ENCODE measurements around the gene SYT6. TPM values are rescaled to one million over a fixed set of nuclear protein-coding genes. Genes with fewer than 3 reads are reported as not detected.

Gene SYT6
- total RNA-seq, 2 experiments from 2014 or later: not detected

DNA sequence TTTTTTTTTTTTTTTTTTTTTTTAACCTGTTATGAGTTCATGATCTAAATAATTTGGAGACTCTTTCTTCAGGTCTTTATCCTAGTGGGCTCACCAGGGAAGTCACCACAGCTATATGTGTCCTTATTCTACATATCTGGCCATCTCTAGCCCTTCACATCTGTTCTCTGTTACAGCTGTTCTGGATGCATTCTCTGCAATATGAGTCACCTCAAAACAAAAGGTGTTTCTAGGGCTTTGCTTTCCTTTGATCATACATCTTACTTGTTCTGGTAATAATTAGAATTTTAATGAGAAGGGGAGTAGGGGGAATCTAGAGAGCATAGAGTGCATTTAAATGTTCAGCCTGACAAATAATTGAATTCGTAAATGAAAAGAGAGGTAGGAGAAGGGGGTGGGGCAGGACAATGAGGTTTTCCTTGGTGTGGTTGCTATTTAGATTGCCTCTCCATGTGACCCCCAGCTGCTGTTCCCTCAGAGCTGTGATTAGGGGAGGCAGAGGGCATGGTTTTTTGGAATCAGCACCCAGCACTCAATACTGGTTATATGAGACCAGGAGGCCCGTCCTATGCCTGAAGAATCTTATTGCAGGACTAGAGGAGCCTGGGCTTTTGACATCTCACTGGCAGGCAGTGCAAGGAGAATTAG lies 8.0 kb downstream of the SYT6 start:
- ChIA-PET POLR2A (no interaction called here), CTCF (no interaction called here)
- no peak overlapping the region for H3K4me3 Mint-ChIP-seq
- DNase-seq: no peak
- no peaks in the 10 kb centered on the region for H3K36me3 Mint-ChIP-seq (ENCODE audit: low read depth)
- peaks cover 27% of the 10 kb centered on the region for H3K27me3 Mint-ChIP-seq
- H3K27ac Mint-ChIP-seq: no peak overlapping the region
- H3K9me3 Mint-ChIP-seq: no peaks in the 10 kb centered on the region
- peaks cover 1% of the 10 kb centered on the region for H3K4me1 Mint-ChIP-seq

DNA sequence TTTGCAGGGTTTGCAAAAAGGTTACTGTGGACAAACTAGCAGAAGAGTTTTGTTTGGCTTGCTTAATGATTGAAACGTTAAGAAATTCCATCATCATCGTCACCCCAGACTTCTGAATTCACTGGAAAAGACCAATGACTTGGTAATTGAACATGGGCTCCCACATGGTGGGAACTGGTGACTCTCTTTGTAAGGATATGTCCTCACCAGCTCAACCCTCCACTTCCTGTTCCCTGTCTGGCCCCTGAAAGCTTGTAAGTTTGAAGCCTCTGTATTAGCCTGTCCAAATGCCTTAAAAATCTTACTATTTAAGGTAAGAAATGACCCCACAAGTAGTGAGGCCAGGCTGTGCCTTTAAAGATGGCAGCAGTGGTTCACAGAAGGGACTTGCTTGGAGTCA lies 9.7 kb downstream of the SYT6 start:
- no peak overlapping the region for H3K27ac Mint-ChIP-seq
- H3K4me1 Mint-ChIP-seq: no peaks in the 10 kb centered on the region
- no peak overlapping the region for H3K4me3 Mint-ChIP-seq
- ChIA-PET CTCF (no interaction called here), POLR2A (no interaction called here)
- DNase-seq: no peak
- H3K27me3 Mint-ChIP-seq: peaks cover 14% of the 10 kb centered on the region
- no peaks in the 10 kb centered on the region for H3K9me3 Mint-ChIP-seq
- no peaks in the 10 kb centered on the region for H3K36me3 Mint-ChIP-seq (ENCODE audit: low read depth)

DNA sequence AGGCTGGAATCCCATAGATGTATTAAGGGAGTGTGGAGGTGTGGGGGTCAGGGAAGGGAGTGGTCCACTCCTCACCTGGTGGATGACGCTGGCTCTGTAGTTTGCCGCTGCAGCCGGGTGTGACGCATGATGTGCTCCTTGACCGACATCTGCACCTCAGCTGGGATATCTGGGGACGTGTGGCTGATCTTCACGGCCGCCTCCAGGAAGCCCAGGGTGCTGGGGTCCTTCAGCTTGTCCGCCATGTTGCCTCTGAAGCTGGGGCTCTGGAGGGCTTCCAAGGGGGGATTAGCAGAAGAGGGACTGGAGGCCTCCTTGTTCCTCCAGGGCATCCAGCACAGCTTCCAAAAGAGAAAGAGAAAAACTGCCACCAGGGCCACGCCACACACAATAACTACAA lies 14.1 kb downstream of the SYT6 start:
- Mint-ChIP-seq H3K27me3 (peaks cover 6% of the 10 kb centered on the region), H3K4me3 (no peak overlapping the region), H3K9me3 (no peaks in the 10 kb centered on the region), H3K36me3 (ENCODE audit: low read depth) (no peaks in the 10 kb centered on the region), H3K27ac (no peak overlapping the region), H3K4me1 (no peaks in the 10 kb centered on the region)
- DNase-seq: no peak
- CTCF ChIA-PET: no interaction called here
- POLR2A ChIA-PET: no interaction called here

DNA sequence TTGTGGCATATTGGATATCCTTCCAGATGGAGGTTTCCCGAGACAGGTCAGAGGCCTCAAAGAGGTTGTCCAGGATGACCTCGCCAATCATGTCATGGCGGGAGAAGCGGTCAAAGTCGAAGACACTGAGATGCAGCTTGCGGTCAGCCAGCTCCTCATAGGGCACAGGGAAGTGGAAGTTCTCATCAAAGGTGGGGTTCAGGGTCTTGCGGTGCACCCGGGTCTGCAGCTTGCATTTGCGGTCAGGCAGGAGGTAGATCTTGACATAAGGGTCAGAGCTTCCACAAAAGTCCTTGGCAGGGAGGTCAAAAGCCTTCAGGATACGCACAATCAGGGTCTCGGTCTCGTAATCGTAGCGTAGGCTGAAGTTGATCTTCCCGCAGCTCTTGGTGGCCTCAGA lies 16.2 kb downstream of the SYT6 start:
- Mint-ChIP-seq H3K36me3 (ENCODE audit: low read depth) (no peaks in the 10 kb centered on the region), H3K9me3 (no peaks in the 10 kb centered on the region), H3K4me3 (no peak overlapping the region), H3K27me3 (peaks cover 10% of the 10 kb centered on the region), H3K4me1 (no peaks in the 10 kb centered on the region), H3K27ac (no peak overlapping the region)
- ChIA-PET CTCF (no interaction called here), POLR2A (no interaction called here)
- DNase-seq: no peak

DNA sequence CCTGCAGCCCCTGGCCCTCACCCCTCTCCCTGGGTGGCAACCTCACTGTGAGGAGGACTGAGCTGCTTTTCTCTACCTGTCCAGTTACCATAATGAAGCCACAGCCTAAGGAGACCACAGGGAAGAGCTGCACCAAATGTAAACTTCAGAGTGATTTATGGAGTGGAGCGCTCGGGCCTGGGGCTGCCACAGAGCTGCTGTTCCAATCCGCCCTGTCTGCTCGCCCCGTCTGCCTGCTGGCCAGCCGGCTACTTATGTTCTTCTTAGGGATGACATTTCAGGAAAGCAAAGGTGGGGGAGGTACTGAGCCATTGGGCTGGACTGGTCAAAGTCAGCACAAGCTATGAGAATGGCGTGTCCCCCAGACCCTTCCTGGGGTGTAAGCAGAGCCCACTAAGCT lies 17.9 kb downstream of the SYT6 start:
- no peak overlapping the region for H3K4me3 Mint-ChIP-seq

DNA sequence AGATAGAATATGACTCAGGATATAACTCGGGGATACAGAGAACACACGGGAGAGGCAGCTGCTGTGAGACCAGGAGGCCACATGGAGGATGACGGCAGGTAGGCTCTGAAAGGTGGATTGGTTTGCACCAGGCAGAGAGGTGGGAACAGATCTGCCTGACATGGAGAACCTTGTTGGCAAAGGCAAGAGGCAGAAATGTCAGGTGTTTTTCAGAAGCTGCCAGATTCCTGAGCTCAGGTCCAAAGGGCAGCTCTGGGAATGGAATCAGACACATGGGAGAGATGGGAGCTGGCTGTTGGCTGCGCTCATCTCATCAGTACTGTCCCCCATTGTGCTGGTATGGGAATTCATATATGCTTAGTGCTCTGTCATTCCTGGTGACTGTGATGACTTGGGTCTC lies 19.2 kb downstream of the SYT6 start:
- CTCF ChIA-PET: no interaction called here
- no peak overlapping the region for H3K27ac Mint-ChIP-seq
- no peaks in the 10 kb centered on the region for H3K36me3 Mint-ChIP-seq (ENCODE audit: low read depth)

More for the DNA sequence above, 17.9 kb downstream of the SYT6 start:
- Mint-ChIP-seq H3K4me1 (no peaks in the 10 kb centered on the region), H3K27me3 (peaks cover 10% of the 10 kb centered on the region), H3K9me3 (no peaks in the 10 kb centered on the region), H3K36me3 (ENCODE audit: low read depth) (no peaks in the 10 kb centered on the region), H3K27ac (no peak overlapping the region)
- CTCF ChIA-PET: interaction anchor here (0.6 kb wide), 1 partner anchor 56 kb away, joined by 4 read pairs; no protein-coding TSS in a partner anchor
- POLR2A ChIA-PET: no interaction called here
- DNase-seq: no peak

DNA sequence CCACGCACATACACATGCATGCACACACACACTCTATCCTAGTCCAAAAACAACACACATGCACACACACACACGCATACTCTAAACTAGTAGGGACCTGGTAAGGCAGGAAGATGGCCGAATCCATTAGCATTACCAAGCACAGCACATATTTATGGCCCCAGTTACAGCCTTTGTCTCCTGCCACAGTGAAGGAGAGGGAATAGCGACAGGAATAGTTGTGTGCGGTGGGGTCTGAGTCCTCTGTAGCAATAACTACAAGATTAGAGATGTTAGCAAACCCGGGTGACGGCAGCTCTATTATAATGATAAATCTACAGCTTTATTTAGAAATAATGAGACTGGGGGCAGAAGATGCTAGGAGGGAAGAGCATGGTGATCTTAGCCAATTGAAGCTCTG lies 20.5 kb downstream of the SYT6 start:
- ChIA-PET POLR2A (no interaction called here), CTCF (no interaction called here)
- no peak overlapping the region for H3K27ac Mint-ChIP-seq
- DNase-seq: no peak
- no peak overlapping the region for H3K4me3 Mint-ChIP-seq
- peaks cover 18% of the 10 kb centered on the region for H3K27me3 Mint-ChIP-seq
- H3K9me3 Mint-ChIP-seq: no peaks in the 10 kb centered on the region
- H3K4me1 Mint-ChIP-seq: peaks cover 3% of the 10 kb centered on the region
- no peaks in the 10 kb centered on the region for H3K36me3 Mint-ChIP-seq (ENCODE audit: low read depth)

More for the DNA sequence above, 19.2 kb downstream of the SYT6 start:
- no peak for DNase-seq
- POLR2A ChIA-PET: no interaction called here
- Mint-ChIP-seq H3K27me3 (peaks cover 16% of the 10 kb centered on the region), H3K4me3 (no peak overlapping the region), H3K4me1 (no peaks in the 10 kb centered on the region), H3K9me3 (no peaks in the 10 kb centered on the region)

DNA sequence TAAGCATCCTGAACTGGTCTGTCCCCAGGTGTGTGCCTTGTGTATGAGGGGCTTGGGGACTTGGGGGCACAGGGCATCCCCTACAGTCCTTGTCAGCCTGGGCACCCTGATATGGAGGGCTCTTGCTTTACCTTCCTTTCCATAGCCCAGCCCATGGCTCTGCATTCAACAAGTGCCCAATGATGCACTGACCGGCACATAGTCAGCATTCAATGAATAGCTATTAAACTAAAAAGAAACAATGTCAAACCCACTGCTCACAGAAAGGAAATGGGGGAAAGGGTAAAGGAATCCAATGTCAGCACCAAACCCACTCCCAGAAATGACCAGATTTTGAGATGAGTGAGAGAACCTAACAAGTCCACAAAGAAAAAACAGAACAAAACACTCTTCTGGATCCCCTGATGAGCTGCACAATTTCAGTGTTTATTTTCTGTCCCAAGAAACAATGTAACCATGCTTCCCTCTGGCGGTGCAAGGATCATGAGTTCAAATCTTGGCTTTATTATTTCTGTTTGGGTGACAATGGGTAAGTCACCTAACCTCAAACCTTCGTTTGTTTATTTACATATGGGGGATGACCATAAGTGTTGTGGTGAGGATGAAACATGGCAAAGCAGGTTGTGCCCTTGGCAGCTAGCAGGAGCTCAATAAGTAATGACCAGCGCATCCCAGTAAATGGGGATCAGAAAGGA lies 22.0 kb downstream of the SYT6 start:
- H3K9me3 Mint-ChIP-seq: no peaks in the 10 kb centered on the region
- H3K4me1 Mint-ChIP-seq: peaks cover 3% of the 10 kb centered on the region
- peaks cover 18% of the 10 kb centered on the region for H3K27me3 Mint-ChIP-seq
- CTCF ChIA-PET: no interaction called here
- no peak for DNase-seq
- POLR2A ChIA-PET: no interaction called here
- no peaks in the 10 kb centered on the region for H3K36me3 Mint-ChIP-seq (ENCODE audit: low read depth)
- no peak overlapping the region for H3K4me3 Mint-ChIP-seq
- no peak overlapping the region for H3K27ac Mint-ChIP-seq

DNA sequence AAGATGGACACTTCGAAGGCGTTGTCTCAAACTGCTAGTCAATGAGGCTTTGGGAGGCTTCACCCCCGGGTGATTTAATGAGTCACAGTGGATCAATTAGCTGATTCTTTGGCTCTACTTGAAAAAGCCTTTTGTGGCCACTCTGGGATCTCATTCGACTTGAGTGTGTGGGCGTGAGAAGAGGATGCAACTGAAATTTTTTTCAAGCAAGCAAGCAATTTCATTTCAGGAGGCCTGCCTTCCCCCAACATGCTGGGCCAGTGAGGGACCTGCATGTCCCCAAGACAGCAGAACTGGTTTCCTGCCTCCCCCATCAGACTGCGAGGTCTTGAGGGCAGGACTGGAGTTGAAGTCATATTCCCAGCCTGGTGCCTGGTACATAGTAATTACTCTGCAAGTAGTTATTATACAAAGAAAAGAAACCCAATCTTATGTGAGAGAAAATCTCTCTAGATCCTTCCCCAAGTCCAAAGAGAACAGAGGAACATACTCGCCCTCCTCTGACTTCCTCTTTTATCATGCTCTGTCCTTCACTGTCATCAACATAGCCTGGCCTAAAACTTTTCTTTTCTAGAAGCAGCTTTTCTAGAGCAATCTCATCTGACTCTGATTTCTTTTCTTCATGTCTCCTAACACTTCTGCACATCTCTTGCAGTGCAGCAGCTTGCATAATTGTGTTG lies 22.7 kb downstream of the SYT6 start:
- ChIA-PET CTCF (no interaction called here), POLR2A (no interaction called here)
- Mint-ChIP-seq H3K9me3 (no peaks in the 10 kb centered on the region), H3K27ac (no peak overlapping the region), H3K4me1 (peaks cover 3% of the 10 kb centered on the region), H3K27me3 (peaks cover 22% of the 10 kb centered on the region), H3K36me3 (ENCODE audit: low read depth) (no peaks in the 10 kb centered on the region), H3K4me3 (no peak overlapping the region)
- no peak for DNase-seq

DNA sequence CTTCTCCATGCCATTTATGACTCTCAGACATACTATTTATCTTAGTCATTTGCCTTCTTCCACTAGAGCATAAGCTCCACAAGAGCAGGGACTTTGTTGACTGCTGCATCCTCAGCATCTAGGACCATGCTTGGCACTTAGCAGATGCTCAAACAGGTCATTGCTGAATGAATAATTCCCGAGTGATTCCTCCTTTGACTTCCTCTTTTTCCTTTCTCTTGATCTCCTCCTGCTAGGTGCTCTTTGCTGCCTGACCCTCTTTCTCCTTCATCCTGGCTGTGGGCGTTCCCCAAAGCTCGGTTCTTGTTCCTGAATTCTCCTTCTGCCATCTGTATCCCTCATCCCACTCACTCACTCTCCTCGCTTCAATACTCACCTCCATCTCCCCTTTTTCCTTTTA lies 23.5 kb downstream of the SYT6 start:
- DNase-seq: no peak
- H3K27me3 Mint-ChIP-seq: peaks cover 22% of the 10 kb centered on the region
- H3K36me3 Mint-ChIP-seq (ENCODE audit: low read depth): no peaks in the 10 kb centered on the region
- POLR2A ChIA-PET: no interaction called here
- H3K4me1 Mint-ChIP-seq: peaks cover 3% of the 10 kb centered on the region
- no peaks in the 10 kb centered on the region for H3K9me3 Mint-ChIP-seq
- H3K4me3 Mint-ChIP-seq: no peak overlapping the region
- no peak overlapping the region for H3K27ac Mint-ChIP-seq
- CTCF ChIA-PET: no interaction called here

DNA sequence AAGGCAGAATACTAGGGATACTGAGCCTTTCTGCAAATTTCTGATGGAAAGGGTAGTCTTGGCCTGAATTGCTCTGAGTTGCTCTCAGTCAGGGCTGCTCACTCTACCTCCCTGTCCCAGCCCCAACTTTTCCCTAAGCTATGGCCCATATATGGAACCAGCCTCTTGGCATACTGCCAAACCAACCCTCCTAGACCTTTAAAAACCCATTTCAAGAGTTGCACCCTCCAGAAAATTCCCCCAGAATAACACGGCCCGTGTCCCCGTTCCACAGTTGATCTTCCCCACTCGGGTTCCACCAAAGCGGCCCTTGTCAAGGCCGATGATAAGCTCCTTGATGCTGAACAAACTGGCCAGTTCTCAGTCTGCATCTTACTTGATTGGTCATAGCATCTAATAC lies 25.4 kb downstream of the SYT6 start:
- Mint-ChIP-seq H3K27me3 (peaks cover 20% of the 10 kb centered on the region), H3K9me3 (no peaks in the 10 kb centered on the region), H3K36me3 (ENCODE audit: low read depth) (no peaks in the 10 kb centered on the region), H3K4me3 (no peak overlapping the region), H3K4me1 (peaks cover 3% of the 10 kb centered on the region), H3K27ac (no peak overlapping the region)
- CTCF ChIA-PET: no interaction called here
- POLR2A ChIA-PET: no interaction called here
- no peak for DNase-seq

DNA sequence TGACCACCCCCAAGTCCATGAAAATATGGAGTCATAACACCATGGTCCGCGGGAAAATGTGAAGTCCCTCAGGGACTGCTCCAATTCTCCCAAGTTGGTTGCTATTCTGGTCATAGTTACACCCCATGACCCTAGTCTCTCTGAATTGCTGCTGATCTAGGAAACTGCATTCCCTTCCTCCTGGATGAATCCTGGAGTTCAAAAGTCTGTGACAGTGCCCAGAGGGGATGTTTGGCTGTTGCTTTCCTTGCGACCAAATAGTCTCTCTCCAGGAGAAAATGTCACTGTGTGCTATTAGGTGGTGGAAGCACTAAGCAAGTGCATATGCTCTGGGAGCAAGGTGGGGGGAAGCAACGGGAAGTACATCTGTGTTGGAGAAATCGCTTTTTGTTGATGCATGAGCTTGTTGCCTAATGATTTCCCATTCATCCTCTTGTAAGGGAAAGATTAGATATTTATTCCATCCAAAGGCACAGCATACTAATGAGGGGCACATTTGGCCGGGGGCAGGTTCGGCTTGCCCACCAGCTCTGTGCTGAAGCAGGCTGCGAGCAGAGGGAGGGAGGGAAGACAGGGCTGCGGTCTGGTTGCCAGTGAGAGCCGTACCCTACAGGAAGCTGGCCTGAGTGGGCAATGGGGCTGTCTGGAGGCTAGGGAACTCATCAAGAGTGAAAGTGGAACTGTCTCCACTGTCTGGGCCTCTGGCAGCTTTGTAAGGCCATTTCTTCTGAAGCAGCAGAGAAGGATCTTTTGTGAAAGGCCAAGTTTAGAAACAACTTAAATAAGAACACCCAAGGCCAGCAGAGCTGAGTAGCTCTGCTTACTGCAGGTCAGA lies 27.2 kb downstream of the SYT6 start:
- Mint-ChIP-seq H3K36me3 (ENCODE audit: low read depth) (no peaks in the 10 kb centered on the region), H3K4me1 (peaks cover 3% of the 10 kb centered on the region), H3K27me3 (peaks cover 15% of the 10 kb centered on the region), H3K9me3 (no peaks in the 10 kb centered on the region), H3K27ac (no peak overlapping the region), H3K4me3 (no peak overlapping the region)
- POLR2A ChIA-PET: no interaction called here
- DNase-seq: no peak
- CTCF ChIA-PET: no interaction called here

DNA sequence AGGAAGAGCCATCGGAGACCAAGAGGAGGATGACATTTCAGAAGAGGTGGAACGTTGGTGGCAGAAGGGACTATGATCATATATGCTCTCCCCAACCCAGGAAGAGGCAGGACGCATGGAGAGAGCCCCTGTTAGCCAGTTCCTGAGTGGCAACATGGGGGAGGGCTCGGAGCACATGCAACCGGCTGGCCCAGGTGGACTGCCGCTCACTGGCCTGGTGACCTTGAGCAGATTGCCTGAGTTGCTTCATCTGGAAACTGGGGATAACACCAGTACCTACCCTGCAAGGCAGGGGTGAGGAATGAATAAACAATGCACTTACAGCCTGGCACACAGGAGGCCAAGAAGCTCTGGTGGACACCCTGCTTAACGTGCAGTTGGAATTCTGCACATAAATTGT lies 29.0 kb downstream of the SYT6 start:
- peaks cover 7% of the 10 kb centered on the region for H3K27me3 Mint-ChIP-seq
- no peaks in the 10 kb centered on the region for H3K9me3 Mint-ChIP-seq
- no peak for DNase-seq
- ChIA-PET CTCF (no interaction called here), POLR2A (no interaction called here)
- H3K4me3 Mint-ChIP-seq: no peak overlapping the region
- H3K4me1 Mint-ChIP-seq: peaks cover 3% of the 10 kb centered on the region
- no peaks in the 10 kb centered on the region for H3K36me3 Mint-ChIP-seq (ENCODE audit: low read depth)
- H3K27ac Mint-ChIP-seq: no peak overlapping the region

Measured in activated CD4-positive, alpha-beta memory T cell treated with anti-CD3 and anti-CD28 coated beads, Interleukin-2, amount 10 ng/mL, durations not matched to agents 7 days and 5 days (primary cell).